Bronchial epithelial cell (primary cell): ENCODE results near the gene C5. TPM values are rescaled to one million over a fixed set of nuclear protein-coding genes. Genes with fewer than 3 reads are reported as not detected.
"Not testable (repeated sequence)": the region's sequence is repeated elsewhere in the genome, so short reads cannot be mapped to it uniquely, and the experiment has no call there.

Experiments used
- DNase-seq: peaks from one replicate; pipeline ENCODE4 v3.0.0-alpha.2; 2010; ENCODE audit warnings: low read depth
- FAIRE-seq: peaks from 2 replicates; lab custom pipeline; 2011; peaks lifted over from hg19 to GRCh38; lab: Jason Lieb, UNC
- H3K27me3 ChIP-seq: 2 replicates; pipeline ENCODE4 v1.5.1; 2011; ENCODE audit warnings: low read length; ENCODE audit not compliant: control insufficient read depth, insufficient read depth
- H3K36me3 ChIP-seq: 2 replicates; pipeline ENCODE4 v1.5.1; 2011; ENCODE audit warnings: low read length; ENCODE audit not compliant: control insufficient read depth, insufficient read depth
- H3K4me3 ChIP-seq: 2 replicates; pipeline ENCODE4 v1.5.1; 2011; ENCODE audit warnings: mild to moderate bottlenecking, low read depth, low read length, control low read depth
- total RNA-seq: library from RNA; depleted of rRNA; stranded (reverse); fragments of >200 nt; gene quantifications from 2 replicates; pipeline ENCODE4 v1.2.1, GENCODE V29; 2014
- TF ChIP-seq, protein P1 (sequence below): IDR thresholded peaks from 2 replicates; pipeline ENCODE4 v1.5.1; 2011; ENCODE audit warnings: mild to moderate bottlenecking, moderate library complexity, low read length, control low read depth, inconsistent platforms; ENCODE audit not compliant: insufficient read depth, severe bottlenecking

Gene C5
- total RNA-seq, 1 donor from 2014 or later: 1.3 TPM

DNA sequence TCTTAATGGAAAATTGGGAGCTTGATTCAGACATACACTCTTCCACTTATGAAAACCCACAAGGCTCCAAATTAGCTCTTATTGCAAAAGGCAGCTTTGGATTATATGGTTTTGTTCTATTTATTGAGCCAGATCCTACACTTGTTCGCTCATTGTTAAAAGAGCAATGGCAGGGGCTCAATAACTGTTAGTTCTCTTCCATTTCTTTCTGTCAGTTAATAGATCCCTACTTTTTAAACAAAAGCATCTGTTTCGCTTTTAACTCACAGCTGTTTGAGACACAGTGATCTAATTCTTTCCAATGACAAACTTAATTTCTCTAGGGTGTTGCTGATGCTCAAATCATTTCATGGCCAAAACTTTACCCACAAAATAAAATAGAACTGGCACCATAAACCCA is 11.7 kb downstream of the C5 start:
- FAIRE-seq: no peak

DNA sequence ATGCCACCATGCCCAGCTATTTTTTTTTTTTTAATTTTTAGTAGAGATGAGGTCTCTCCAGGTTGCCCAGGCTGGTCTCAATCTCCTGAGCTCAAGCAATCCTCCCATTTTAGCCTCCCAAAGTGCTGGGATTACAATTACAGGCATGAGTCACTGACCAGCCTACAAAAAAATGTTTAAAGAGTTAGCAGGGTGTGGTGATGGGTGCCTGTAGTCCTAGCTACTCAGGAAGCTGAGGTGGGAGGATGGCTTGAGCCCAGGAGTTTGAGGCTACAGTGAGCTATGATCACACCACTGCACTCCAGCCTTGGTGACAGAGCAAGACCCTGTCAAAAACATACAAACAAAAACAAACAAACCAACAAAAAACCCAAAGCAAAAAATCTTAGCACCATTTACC is 14.4 kb downstream of the C5 start:
- not testable (repeated sequence) for H3K4me3 ChIP-seq, H3K36me3 ChIP-seq, H3K27me3 ChIP-seq, FAIRE-seq
- peak; percentile 52 for DNase-seq

More for the DNA sequence above, 11.7 kb downstream of the C5 start:
- Histone ChIP-seq H3K36me3 (no peaks in the 10 kb centered on the region), H3K27me3 (no peaks in the 10 kb centered on the region), H3K4me3 (no peak overlapping the region)
- DNase-seq: no peak
- TF ChIP-seq, protein P1, sequence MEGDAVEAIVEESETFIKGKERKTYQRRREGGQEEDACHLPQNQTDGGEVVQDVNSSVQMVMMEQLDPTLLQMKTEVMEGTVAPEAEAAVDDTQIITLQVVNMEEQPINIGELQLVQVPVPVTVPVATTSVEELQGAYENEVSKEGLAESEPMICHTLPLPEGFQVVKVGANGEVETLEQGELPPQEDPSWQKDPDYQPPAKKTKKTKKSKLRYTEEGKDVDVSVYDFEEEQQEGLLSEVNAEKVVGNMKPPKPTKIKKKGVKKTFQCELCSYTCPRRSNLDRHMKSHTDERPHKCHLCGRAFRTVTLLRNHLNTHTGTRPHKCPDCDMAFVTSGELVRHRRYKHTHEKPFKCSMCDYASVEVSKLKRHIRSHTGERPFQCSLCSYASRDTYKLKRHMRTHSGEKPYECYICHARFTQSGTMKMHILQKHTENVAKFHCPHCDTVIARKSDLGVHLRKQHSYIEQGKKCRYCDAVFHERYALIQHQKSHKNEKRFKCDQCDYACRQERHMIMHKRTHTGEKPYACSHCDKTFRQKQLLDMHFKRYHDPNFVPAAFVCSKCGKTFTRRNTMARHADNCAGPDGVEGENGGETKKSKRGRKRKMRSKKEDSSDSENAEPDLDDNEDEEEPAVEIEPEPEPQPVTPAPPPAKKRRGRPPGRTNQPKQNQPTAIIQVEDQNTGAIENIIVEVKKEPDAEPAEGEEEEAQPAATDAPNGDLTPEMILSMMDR: no peak

DNA sequence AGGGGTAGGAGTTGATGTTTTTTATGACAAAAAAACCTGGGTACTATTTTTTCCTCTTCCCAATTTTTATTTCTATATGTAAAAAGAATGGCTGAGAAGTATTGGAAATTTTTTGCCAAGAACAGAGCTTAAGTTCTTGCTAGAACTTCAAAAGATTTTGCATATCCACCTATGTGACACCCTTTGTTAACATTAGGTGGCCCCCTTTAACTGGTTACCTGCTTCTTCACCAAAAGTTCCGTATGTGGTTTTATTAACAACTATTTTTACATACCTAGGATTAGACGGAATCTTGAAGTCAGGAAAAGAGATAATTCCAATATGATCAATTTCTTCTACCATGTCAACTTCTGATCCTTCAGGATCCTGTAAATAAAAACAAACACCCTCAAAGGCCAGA is 15.5 kb downstream of the C5 start:
- Histone ChIP-seq H3K4me3 (no peak overlapping the region), H3K36me3 (no peaks in the 10 kb centered on the region), H3K27me3 (no peaks in the 10 kb centered on the region)
- no peak for DNase-seq
- TF ChIP-seq, protein P1: no peak
- no peak for FAIRE-seq

DNA sequence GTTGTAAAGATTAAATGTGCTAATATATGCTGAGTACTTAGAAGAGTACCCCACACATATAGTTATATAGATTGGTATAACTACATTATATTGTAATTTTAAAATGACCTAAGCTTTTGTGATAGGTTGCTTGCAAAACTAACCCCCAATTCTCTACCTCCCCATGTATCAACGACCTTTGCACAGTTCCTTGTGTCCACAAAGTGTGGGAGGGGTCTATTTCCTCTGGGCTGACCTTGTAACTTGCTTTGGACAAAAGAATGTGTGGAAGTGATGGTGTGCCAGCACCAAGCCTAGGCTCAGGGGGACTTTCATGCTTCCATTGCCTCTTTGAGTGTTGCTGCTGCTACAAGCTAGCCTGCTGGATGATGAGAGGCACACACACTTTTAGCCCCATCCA is 20.6 kb downstream of the C5 start:
- FAIRE-seq: no peak
- Histone ChIP-seq H3K36me3 (no peaks in the 10 kb centered on the region), H3K4me3 (no peak overlapping the region), H3K27me3 (no peaks in the 10 kb centered on the region)
- no peak for DNase-seq
- TF ChIP-seq, protein P1: no peak

DNA sequence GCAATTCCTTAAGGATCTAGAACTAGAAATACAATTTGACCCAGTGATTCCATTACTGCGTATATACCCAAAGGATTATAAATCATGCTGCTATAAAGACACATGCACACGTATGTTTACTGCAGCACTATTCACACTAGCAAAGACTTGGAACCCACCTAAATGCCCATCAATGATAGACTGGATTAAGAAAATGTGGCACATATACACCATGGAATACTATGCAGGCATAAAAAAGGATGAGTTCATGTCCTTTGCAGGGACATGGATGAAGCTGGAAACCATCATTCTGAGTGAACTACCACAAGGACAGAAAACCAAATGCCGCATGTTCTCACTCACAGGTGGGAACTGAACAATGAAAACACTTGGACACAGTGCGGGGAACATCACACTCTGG is 21.8 kb downstream of the C5 start:
- H3K27me3 ChIP-seq, FAIRE-seq, DNase-seq, H3K36me3 ChIP-seq, H3K4me3 ChIP-seq: not testable (repeated sequence)

DNA sequence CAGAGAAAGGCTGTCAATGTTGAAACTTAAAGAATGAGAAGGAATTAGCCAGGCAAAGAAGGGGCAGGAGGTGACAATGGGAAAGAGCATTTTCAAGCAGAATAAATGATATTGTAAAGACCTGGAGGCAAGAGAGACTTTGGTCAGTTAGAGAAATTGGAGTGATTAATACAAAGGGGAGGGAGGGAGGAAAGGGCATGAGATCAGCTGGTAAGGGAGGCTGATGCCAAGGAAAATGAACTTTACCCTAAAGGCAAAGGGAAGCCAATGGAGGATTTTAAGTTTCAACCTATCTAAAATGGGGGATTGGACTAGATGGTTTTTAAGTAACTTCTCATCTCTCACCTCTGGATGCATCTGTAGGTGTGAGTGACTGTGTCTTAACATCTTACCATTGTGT is 23.3 kb downstream of the C5 start:
- TF ChIP-seq, protein P1: no peak
- no peaks in the 10 kb centered on the region for H3K27me3 ChIP-seq
- DNase-seq (peak; percentile 12), FAIRE-seq (no peak)
- H3K36me3 ChIP-seq: no peaks in the 10 kb centered on the region
- H3K4me3 ChIP-seq: no peak overlapping the region

DNA sequence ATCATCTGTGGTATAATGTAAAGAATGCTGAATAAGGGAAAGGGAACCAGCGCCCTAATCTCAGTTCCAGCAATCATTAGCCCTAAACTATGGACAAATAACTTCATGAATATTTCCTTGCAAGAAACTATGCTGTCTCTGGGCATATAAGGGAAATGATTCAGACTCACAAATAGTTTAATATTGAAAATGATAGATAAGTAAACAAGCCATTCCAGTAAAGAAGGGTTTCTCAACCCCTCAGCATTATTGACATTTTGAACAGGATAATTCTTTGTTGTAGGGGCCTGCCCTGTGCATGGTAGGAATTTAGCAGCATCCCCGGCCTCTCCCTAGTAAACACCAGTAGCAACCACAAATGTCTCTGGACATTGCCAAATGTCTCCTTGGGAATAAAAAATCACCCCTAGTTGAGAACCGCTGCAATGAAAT is 23.8 kb downstream of the C5 start:
- FAIRE-seq: no peak
- H3K36me3 ChIP-seq: no peaks in the 10 kb centered on the region
- peak; percentile 32 for DNase-seq
- H3K4me3 ChIP-seq: no peak overlapping the region
- TF ChIP-seq, protein P1: no peak
- H3K27me3 ChIP-seq: no peaks in the 10 kb centered on the region
